Measurements from ENCODE around the gene NDUFC2.

The NDUFC2 gene

DNA sequence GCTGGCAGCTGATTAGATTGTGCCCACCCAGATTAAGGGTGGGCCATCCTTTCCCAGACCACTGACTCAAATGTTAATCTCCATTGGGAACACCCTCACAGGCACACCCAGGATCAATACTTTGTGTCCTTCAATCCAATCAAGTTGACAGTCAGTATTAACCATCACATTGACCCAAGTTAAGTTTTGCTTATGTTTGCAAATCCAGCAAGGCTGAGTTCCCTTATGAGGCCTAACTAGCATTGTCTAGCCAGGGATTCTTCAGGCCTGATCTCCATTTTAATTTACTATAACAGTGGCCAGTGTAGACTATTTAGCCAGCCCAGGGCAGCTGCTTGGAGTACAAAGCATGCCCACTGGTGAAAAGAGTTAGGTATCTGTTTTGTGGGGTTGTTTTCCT lies 54.3 kb downstream of the NDUFC2 start:
- no peak for DNase-seq

DNA sequence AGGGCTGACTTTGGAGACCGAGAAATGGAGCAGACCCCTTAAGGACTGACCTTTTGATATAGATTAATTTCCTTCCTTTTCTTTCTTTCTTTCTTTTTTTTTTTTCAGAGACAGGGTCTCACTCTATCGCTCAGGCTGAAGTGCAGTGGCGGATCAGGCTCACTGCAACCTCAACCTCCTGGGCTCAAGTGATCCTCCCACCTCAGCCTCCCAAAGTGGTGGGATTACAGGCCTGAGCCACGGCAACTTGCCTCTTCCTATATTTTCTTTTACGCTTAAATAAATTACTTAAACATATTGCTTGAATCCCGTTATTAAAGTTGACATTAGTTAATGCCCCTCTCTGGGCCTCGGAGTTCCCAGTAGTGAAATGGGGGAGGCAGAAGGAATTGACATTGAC lies 56.2 kb downstream of the NDUFC2 start:
- DNase-seq = no peak

DNA sequence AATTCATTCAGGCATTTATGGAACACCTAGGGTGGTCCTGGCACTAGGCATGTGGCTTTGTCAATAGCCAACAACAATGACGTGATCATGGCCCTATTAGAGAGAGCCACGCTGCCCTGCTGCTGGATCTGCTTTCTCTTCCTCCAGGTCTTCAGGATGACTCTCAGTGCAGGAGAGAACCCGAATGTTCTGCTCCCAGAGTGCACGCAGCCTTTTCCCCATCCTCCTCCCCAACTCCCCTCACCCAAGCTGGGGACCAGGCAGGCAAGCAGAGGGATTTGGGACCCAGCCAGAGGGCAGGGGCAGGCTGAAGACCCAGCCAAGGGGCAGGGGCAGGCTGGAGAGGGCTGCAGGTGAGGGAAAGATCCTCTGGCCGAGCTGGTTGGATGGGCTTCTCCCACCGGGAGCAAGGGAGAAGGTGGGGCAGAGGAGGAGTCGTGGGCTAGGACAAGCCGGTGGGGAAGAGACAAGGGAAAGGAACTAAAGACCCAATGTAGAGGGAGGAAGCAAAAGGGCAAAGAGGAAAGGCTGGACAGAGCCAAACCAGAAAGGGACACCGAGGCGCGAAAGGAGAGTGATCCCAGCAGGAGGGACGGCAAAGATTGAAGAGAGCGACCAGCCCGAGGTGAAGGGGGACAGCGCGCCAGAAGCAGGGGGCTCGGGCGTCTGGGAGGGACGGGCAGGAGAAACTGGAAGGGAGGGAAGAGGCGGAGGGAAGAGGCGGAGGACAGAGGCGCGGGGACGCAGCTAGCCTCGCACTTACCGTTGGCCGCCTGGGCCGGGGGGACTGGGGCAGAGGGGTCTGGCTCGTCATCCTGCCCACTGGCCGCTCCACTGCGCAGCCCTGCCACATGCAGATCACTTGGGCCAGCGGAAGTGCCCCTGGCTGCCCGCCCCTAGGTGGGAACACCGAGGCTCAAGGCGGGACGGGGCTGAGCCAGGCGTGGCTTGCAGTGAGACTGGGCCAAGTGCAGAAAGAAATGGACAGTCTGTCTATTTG lies 57.0 kb downstream of the NDUFC2 start, which contains the start of gene KCTD14:
KCTD14 (minus strand) TSS at position 880 of the 1,000 bp plus-strand sequence; CDS start at position 853, 27 bp downstream.
- DNase-seq = no peak

DNA sequence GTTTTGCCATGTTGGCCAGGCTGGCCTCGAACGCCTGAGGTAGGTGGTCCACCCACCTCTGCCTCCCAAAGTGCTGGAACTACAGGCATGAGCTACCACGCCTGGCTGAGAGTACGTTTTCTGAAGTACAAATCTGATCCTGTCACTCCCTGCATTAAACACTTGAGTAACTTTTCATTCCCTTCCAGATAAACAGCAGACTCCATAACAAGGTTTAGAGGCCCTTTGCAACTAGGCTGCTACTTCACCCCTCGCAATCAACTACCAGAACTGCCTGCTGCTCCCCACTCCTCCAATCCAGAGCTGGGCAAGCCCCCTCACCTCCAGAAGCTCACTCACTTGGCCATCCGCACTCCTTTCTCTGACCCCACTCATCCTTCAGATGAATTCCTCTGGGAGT lies 58.1 kb downstream of the NDUFC2 start:
- DNase-seq = no peak

DNA sequence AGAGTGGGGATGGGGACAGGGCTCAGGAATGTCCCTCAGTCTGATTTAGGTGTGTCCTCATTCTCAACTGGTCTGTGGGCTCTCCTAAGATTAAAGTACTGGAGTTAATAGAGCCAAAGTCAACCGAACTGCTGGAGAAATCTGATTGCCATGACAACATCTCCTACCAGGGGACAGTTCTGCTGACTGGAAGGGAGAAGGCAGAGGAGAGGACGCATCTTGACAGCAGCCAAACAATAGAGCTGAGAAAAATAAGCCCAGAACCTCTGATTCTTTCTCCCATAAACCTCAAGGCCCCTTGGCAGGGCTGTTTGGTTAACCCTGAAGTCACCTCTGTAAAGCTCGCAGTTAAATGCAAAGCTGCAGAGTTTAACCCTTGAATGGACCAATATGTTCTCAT lies 59.4 kb downstream of the NDUFC2 start:
- DNase-seq = no peak

DNA sequence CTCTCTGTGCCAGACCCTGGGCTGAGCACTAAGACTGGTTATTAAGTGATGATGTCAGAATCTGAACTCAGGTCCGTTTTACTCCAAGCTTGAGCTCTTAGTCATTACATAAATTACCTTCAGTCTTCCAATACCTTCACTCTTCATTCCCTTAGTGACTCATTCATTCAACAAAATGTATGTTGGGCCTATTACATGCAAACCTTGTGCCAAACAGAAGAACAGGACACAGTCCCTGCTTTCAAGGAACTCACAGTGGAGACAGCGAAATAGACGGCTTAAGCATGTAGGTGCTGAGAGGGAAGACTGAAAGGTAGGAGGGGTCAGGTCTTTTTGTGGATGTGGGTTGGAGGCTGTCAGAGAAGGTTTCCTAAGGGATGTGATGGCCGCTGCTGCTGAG lies 59.9 kb downstream of the NDUFC2 start:
- DNase-seq = peak; percentile 57
